Left colon (tissue), 2 donors: ENCODE measurements around the gene DISP3. TPM values are rescaled to one million over a fixed set of nuclear protein-coding genes. Genes with fewer than 3 reads are reported as not detected.
A peak's percentile ranks its signal among the peaks of the same experiment; 100 is the strongest.

ENCODE experiments used
- ATAC-seq: fragments of 200-7000 bp; cut with Tn5 transposase; one replicate; pipeline ENCODE4 v1.9.1; 2020; ENCODE audit warnings: mild to moderate bottlenecking, moderate library complexity
- DNase-seq, 2 donors: peaks; one replicate each; pipeline ENCODE4 v3.0.0-alpha.2; 2020
- intact Hi-C, 2 donors: fragments of 100-400 bp; cut with DNase I in 1 of 2; cut with micrococcal nuclease in 1 of 2; formaldehyde crosslinking; loops; one replicate each; pipeline versions ENCODE4 v1.11.2 to v1.14.0; 2022; cut with DNase I, micrococcal nuclease
- total RNA-seq, 2 donors: library from RNA; stranded (reverse); fragmentation: NEBNext Ultra II Directional; extraction: Animal tissue kit (Norgen Biotek cat#: 25700); gene quantifications; one replicate each; pipeline ENCODE4 v1.2.1, GENCODE V29; 2021
- donor health status: DM: no; HTN: no; CAD: no.
- donor health status: DM: yes; HTN: yes; CAD: no.

Gene DISP3
- total RNA-seq, 2 donors from 2014 or later: 0.18 to 0.31 TPM

DNA sequence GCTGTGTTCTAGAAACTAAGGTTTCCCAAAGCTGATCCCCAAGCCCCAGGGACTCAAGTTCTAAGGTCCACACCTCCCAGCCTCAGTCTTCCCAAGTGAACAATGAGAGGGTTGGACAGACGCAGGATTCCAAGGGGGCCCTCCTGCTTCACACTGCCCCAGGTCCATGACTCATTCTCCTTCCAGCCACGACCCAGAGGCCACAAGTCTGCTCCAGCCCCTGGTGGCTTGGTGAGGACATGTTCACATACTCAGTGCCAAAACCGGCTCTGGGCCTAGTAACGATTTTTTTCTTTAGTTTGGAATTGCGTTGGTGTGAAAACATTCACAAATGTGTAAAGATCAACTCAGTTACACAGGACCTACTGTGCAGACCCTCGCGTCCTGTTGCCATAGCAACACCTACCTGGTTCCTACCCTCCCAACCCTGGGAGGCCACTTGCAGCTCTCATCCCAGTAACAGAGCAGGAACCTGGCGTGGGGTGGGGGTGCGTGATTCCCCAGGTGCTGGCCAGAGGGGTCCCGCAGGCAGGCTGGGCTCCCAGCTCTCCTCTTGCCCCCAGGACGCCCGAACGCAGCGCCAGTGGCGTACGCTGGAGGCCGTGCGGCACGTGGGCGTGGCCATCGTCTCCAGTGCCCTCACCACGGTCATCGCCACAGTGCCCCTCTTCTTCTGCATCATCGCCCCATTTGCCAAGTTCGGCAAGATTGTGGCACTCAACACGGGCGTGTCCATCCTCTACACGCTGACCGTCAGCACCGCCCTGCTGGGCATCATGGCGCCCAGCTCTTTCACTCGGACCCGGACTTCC is 57.0 kb downstream of the DISP3 start:
- DNase-seq: no peak
- intact Hi-C loops: no loop called here
- no peak for ATAC-seq

DNA sequence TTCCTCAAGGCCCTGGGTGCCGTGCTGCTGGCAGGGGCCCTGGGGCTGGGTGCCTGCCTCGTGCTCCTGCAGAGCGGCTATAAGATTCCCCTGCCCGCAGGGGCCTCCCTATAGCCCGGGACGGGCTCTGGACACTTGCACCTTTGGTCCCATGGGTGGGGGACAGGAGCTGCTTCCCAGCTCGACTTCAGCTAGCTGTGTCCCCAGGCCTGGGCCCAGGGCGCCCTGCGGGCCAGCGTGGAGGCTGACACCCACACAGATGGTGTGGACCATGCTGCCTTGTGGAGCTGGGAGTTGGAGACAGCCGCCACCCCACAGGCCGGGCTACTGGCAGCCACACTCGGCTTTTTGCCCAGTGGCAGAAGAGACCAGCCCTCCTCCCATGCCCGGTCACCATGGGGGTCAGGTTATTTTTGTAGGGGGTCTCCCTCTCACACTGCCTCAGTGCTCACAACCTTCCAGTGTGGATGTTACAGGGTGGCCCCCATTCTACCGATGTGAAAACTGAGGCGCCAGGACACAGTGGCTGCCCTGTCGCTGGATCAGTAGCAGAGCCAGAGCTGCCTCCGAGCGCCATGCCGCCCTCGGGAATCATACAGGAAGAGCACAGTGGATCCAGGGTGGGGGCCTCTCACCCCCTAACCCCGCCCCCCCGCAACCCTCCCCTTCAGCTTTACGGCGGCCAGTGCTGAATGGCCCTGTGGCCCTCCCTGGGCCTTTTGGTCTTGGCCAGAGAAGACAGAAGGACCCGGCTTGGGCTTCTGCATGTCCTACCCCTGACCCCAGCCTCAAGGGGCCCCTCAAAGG is 57.8 kb downstream of the DISP3 start:
- intact Hi-C loops: no loop called here
- ATAC-seq (no peak), DNase-seq (no peak)

DNA sequence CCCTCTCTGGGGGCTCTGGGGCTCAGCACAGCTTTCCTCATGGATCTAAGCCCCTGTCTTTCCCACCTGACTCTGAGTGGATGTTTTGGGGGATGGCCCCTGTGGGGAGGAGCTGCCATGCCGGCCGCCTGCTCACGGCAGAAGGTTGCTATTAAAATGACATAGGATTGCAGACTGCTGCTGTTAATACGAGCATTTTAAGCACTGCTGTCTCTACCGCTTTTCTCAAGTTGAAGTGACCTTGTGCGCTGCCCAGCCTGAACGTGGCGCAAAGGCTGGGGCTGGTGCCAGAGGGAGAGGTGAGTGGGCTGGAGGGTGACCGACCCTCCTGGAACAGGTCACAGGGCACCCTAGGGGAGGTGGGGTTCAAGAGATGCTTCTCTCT is 58.4 kb downstream of the DISP3 start:
- intact Hi-C loops: no loop called here
- ATAC-seq (no peak), DNase-seq (no peak)

DNA sequence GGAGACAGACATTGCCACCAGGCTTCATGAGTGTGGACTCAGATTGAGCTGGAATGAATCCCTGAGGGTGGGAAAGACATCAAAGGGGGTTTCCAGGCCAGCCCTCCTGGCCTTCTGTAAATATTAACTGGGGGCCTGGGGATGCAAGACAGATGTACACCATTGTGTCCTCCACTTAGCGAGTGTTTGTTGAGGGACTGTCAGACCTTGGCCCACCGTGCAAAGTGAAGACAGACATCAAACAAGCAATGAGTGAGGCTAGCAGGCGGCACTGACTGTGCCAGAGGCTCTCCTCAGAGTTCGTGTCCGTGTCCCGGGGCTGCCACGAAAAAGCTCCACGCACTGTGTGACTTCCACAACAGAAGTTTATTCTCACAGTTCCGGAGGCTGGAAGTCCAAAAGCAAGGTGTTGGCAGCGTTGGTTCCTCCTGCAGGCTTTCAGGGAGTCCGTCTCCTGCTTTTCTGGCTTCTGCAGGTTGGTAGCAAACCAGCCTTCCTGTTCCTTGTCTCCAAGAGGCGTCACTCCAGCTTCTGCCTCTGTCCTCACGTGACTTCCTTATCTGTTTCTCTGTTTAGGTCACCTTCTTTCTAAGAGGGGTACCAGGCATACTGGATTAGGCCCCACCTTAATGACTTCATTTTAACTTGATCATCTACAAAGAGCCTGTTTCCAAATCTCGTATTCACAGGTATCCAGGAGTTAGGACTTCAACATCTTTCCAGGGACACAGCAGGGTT is 59.1 kb downstream of the DISP3 start:
- intact Hi-C loops: no loop called here
- ATAC-seq (no peak), DNase-seq (no peak)

DNA sequence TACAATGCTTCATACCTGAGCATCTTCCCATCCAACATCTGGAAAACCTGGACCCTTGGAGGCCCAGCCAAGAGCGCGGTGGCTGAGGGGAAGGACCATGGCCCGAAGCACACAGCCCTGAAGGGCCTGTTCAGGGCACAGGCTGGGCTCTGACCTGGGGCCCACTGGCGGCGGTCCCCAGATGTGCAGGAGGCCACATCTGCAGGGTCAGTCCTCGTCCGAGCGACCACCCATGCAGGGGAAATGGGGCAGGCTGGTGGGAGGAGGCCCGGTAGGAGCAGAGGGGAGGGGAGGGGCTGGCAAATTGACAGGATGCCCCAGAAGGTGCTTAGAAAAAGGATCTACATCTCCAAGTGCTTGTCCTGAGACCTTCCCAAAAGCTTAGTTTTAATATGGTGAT is 59.9 kb downstream of the DISP3 start:
- DNase-seq (no peak), ATAC-seq (no peak)
- intact Hi-C loops: no loop called here

DNA sequence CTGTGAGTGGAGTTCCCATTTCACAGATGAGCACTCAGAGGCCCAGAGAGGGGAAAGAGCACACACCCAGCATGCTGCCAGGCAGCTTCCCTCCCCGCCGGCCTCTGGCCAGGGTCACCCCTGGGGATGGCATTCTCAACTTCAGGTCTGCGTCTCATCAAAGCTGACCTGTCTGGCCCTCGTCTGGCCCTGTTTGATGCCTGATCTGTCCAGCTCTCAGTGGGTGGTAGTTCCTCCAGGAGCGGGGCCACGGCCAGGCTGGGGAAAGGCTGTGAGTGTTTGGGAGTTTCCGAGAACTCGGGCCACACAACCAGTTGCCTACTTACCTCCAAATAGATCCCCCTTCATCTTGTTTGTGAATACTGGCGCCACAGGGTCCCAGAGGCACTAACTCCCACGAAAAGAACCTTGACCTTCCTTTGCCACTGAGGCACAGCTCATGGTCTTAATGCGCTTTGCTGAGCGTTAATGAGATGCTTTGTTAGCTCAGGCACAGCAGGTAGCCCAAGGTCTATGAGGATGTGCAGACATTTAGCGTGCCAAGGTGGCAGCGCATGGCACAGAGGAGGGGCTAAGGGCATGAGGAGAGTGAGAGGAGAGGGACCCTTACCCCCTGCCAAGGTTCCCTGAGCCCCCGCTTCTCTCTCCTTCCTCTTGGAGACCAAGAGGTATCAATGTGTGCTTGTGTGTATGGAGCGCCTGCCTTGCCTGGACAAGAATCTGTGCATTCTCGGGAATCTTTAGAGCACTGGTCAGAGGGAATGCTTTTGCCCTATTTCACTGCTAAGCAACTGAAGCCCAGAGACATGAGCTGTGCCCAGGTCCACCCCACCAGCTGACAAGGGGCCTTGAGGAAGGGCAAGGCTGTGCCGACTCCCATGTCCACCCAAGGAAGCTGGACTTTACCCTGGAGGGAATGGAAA is 61.2 kb downstream of the DISP3 start:
- intact Hi-C loops: no loop called here
- no peak for DNase-seq
- ATAC-seq: no peak

DNA sequence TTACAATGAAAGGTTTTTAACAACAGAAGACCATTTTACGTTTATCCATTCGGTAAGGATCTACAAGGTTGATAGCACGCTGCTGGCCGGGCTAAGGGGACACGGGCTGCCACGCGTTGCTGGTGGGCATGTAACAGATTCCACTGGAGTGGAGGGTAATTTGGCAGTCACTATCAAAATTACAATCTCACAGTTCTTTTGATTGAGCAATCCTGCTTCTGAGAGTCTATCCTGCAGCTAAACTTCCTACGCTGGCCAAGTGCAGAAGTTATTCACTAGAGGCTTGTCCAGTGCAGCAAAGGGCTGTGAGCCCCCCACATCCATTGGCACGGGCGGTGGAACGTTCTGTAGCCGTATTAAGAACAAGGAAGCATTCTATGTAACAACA is 61.8 kb downstream of the DISP3 start:
- intact Hi-C loops: no loop called here
- ATAC-seq: no peak

DNA sequence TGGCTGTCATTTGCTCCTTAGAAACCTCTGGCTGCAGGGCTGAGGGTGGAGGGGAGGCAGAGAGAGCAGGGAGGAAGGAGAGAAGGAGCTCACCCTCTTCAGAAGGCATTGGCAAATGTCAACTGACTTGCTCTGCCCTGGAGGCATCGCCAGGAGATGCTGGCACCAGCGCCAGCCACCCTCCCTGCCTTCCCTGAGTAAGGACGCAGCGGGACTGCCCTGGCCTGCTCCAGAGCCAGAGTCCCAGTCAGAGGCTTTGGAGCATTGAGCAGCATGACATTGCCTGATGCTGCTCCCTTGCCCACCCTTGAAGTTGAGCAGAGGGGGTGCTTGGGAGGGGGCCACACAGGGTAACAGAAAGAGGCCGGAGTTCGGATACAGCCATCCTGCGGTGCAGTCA is 62.3 kb downstream of the DISP3 start:
- DNase-seq (no peak), ATAC-seq (no peak)
- intact Hi-C loops: no loop called here

More for the DNA sequence above, 61.8 kb downstream of the DISP3 start:
- DNase-seq: no peak

DNA sequence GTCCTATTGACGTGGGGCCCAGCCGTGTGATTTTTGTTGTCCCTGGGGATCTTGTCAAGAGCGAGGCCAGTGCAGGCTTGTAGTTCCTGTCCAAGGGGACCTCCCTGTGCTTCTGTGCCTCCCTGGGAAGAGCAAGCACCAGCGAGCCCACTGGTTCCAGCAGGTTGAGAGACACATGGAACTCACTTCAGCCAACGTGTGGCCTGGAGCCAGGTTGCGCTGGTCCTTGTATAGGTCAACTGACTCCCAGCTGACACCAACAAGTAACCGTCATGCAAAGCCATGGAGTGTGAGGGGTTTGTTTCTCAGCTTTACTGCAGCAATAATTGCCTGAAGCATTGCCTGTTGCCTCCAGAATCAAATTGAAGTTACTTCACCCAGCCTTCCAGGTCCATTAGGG is 63.0 kb downstream of the DISP3 start:
- intact Hi-C loops: no loop called here
- ATAC-seq (no peak), DNase-seq (no peak)

DNA sequence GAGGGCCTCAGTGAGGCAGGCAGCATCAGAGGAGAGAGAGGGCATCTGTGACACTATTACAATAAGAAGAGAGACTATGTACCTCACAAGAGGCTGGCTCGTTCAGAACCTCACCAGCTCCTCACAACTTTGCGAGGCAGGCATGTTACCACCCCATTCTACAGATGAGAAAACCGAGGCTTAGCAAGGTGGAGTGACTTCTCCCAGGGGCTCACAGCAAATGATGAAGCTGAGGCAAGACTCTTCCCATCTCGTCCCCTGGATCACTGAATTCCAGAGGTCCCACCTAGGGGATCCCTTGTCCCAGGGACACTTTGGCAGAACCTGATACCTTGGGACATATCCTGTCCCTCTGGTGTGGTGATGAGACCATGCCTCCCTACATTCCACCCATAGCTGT is 64.4 kb downstream of the DISP3 start:
- ATAC-seq (no peak), DNase-seq (no peak)
- intact Hi-C loops: no loop called here

DNA sequence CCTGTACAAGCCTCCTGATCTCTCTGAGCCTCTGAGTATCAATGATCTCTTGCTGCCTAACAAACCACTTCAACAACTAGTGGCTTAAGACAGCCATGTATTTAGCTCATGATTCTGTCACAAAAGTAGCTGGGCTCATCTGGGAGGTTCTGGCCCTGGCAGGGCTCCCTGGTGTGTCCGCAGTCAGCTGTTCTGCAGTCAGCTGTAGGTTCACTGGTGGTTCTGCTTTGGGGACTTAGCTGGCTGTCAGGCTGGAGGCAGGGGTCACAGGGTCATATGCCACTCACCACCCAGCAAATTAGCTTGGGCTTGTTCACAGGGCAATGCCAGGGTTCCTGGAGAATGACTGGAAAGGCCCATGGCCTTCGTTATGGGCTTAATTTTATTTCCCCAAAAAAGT is 64.8 kb downstream of the DISP3 start:
- intact Hi-C loops: no loop called here
- no peak for ATAC-seq
- no peak for DNase-seq

DNA sequence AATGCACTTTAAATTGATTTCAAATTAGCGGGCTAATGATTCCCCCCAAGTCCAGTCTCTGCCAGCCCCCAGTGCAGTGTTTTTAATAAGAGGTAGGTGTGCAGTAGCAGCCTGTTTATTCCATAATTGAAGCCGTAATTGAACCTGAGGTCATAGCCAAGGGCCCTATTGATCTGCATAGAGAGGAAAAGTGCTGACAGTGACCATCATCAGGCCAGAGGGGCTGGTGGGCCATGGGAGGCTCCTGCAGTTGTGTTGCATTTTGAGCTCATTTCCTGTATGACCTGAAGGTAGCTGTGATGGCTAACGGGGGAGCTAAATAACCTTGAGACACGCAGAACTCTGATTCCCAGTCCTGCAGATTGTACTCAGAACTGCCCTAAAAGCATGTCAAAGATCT is 67.5 kb downstream of the DISP3 start:
- ATAC-seq: no peak
- no peak for DNase-seq
- intact Hi-C loops: no loop called here

DNA sequence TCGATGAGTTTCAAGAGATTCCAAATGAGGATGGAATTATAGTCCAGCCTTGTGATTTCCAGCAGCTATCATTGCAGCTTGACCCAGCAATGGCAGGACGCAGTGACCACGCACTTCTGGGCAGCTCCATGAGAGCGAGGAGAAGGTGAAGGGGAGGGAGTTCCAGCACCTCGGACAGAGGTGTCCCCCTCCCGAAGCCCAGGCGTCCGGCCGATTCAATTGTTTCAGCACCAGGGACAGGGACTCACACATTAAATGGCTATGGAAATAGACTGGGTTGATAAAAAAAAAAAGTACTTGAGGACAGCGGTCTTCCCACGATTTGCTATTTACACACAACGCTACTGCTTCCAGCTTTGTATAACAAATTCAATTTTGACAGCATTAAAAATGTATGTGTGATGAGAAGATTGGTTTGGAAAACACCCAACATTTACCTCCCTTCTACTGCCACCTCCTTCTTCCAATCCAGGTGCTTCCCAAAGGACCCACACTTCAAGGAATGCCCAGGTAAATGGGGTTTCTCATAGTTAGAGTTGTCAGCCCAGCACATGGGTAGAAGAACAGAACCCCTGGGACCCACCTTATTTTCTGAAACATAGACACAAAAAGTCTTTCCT is 71.8 kb downstream of the DISP3 start:
- intact Hi-C loops: no loop called here
- peak; percentile 46 for ATAC-seq
- peak; percentile 29 to 39 for DNase-seq

DNA sequence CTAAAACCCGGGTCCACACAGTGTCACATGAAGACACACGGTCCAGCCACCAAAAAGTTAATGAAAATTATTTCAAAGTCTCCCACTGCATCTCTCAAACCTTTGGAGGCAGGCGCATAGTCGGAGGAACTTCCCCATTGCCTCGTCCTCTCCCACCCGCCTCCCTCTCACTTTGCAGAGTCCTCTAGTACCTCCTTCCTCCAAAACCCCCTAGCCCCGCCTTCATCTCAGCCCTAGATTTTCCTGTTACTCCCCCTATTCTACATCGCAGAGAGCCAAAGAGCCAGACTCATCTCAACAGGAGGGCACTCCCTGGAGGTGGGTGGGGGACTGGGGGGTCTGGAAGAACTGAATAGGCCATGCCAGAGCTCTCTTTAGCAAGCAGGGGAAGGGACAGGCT is 79.3 kb downstream of the DISP3 start:
- ATAC-seq: no peak
- DNase-seq: no peak

DNA sequence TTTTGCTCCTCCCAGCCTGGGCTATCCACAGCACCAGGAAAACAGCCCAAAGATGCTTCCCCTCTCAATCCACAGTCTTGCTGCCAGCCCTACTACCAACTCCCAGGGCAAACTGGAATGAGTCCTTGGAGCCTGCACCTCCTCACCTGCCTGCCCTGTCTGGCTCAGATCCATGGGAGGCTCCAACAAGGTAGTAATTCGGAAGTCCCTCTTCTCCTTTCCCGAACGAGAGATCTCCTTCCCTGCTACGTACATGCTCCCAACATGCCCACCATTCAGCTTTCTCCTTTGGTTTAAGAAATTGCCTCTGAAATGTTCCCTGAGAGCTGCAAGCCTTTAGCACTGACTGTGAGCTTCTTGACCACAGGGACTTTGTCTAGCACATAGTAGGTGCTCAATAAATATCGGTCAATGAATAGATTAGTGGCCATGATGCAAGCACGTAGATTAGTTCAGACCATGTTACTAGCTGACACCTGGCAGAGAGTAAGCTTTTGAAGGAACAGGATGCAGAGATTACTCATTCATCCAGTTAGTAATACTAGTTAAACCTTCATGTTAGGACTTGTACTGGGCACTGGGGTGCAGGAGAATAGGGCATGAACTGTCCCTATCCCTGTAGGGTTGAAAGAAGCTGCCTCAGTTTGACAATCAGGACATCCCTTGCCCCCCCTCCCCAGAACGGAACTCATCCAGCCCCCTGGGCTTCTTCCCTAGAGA is 80.1 kb downstream of the DISP3 start:
- DNase-seq (no peak), ATAC-seq (no peak)
- intact Hi-C loops: no loop called here

More for the DNA sequence above, 79.3 kb downstream of the DISP3 start:
- intact Hi-C loops: no loop called here

DNA sequence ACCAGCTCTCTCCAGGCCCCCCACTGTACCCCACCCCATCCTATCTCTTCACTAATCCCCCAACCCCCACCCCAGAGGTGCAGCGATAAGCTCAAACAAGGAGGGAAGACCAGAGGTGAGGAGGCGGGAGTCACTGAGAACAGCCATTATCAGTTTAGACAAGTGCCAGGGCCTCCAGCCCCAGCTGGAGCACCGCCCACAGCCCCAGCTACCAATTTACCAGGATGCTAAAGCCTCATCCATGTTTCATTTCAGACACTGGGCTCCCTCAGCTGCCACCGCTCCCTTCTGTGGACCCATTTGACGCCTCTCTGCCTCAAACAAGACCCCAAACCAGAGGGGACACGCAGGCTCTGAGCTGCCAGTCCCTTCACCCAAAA is 80.6 kb downstream of the DISP3 start:
- intact Hi-C loops: no loop called here
- no peak for DNase-seq
- ATAC-seq: no peak

DNA sequence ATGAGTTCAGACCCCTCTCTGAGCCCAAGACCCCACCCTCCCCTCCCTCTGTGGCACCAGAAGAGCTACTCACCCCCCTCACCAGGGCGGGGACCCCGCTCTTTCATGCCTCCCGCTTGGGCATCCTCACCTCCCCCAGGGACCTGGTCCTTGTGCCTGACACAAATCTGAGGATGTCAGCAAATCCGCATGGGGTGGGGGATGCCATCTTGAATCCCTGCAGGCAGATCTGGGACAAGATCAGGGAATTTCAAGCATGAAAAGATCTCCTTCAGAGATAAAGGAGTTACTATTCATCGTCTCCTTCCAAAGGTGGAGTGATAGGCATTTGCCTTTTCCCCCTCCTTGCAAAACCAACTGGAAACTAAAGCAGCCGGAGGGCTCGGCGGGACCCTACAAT is 81.1 kb downstream of the DISP3 start:
- intact Hi-C loops: no loop called here
- ATAC-seq: no peak
- DNase-seq: no peak

DNA sequence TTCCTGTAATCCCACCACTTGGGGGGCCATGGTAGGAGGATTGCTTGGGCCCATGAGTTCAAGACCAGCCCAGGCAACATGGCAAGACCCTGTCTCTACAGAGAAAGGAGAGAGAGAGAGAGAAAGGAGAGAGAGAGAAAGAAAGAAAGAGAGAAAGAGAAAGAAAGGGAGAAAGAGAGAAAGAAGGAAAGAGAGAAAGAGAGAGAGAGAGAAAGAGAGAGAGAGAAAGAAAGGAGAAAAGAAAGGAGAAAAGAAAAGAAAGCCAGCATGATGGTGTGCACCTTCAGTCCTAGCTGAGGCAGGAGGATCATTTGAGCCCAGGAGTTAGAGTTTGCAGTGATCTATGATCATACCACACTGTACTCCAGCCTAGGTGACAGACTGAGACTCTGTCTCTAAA is 82.8 kb downstream of the DISP3 start:
- DNase-seq (no peak), ATAC-seq (no peak)
- intact Hi-C loops: no loop called here
